ENCODE data around the gene SPINK6.

The SPINK6 gene

GRCh38 chr5:148224117-148224742 lies 21.4 kb downstream of the SPINK6 start:
- no peak for DNase-seq

- DNase-seq: no peak
Observed at GRCh38 chr5:148228392-148228984, 25.6 kb downstream of the SPINK6 start.

GRCh38 chr5:148229840-148230239 lies 27.0 kb downstream of the SPINK6 start:
- DNase-seq: no peak

- DNase-seq: no peak
Observed at GRCh38 chr5:148230240-148230639, 27.4 kb downstream of the SPINK6 start.

- DNase-seq: no peak
Observed at GRCh38 chr5:148237785-148238417, 35.1 kb downstream of the SPINK6 start.

- no peak for DNase-seq
Observed at GRCh38 chr5:148238418-148238794, 35.6 kb downstream of the SPINK6 start, which contains the start of gene MARCOL. TSS of gene MARCOL (plus strand) at chr5:148238525. CDS start at chr5:148238598, 73 bp downstream.

GRCh38 chr5:148248894-148249293 lies 46.1 kb downstream of the SPINK6 start:
- DNase-seq: no peak

- no peak for DNase-seq
Observed at GRCh38 chr5:148255456-148255855, 52.6 kb downstream of the SPINK6 start.

- DNase-seq: no peak
Observed at GRCh38 chr5:148259288-148259687, 56.4 kb downstream of the SPINK6 start.

GRCh38 chr5:148261221-148261620 lies 58.4 kb downstream of the SPINK6 start:
- DNase-seq: no peak
